T-cell (primary cell): ENCODE data around the gene DFFB. TPM values are rescaled to one million over a fixed set of nuclear protein-coding genes. Genes with fewer than 3 reads are reported as not detected.

Experiments used
- ATAC-seq, 4 experiments: fragments of 200-7000 bp in 3 of 4; fragments of 150-1000 bp in 1 of 4; cut with Tn5 transposase; replicated peaks in 1 of 4; 1 replicate in 3 of 4; 2 replicates in 1 of 4; pipeline ENCODE4 v1.10.0; 2021; ENCODE audit warnings: moderate library complexity in 3 of 4, mild to moderate bottlenecking in 2 of 4, moderate number of reproducible peaks in 1 of 4
- CTCF ChIA-PET, 2 donors: fragments of 300-600 bp; sonication (Branson Sonifier 250); formaldehyde crosslinking; loops; one replicate each; lab custom pipeline; 2022; ENCODE audit warnings: antibody characterized with exemption in 2 of 2; lab: Charles Lee
- POLR2A ChIA-PET, 2 donors: fragments of 300-600 bp; sonication (Branson Sonifier 250); formaldehyde crosslinking; loops; one replicate each; lab custom pipeline; 2022; ENCODE audit warnings: antibody characterized with exemption in 2 of 2; lab: Charles Lee
- DNase-seq, 35 experiments: peaks; one replicate each; pipeline versions ENCODE4 v3.0.0 to v3.0.0-alpha.2; 2013 to 2023
- H3K27ac ChIP-seq: one replicate; pipeline ENCODE4 v1.5.1; 2013; ENCODE audit warnings: low read length
- H3K27me3 ChIP-seq, 2 experiments: replicated peaks in 1 of 2; 1 replicate in 1 of 2; 2 replicates in 1 of 2; pipeline versions ENCODE4 v1.6.1 to v1.7.0; 2013; ENCODE audit warnings: low read length in 1 of 2, mixed read lengths in 1 of 2; ENCODE audit not compliant: control insufficient read depth in 2 of 2, insufficient read depth in 2 of 2; ENCODE audit errors: extremely low read depth in 1 of 2
- H3K36me3 ChIP-seq, 2 donors: 1 replicate in 1 of 2; 2 replicates in 1 of 2; pipeline versions ENCODE4 v1.6.1 to v1.7.0; 2013; ENCODE audit warnings: low read length in 1 of 2; ENCODE audit not compliant: control insufficient read depth in 2 of 2, insufficient read depth in 1 of 2; ENCODE audit errors: extremely low read depth in 1 of 2
- H3K4me1 ChIP-seq, 2 experiments: 1 replicate in 1 of 2; 2 replicates in 1 of 2; pipeline versions ENCODE4 v1.6.1 to v1.7.0; 2013; ENCODE audit warnings: low read length in 2 of 2, mixed read lengths in 1 of 2; ENCODE audit not compliant: insufficient read depth in 2 of 2, control insufficient read depth in 1 of 2; ENCODE audit errors: extremely low read depth in 1 of 2
- H3K4me3 ChIP-seq, 2 donors: 1 replicate in 1 of 2; 2 replicates in 1 of 2; pipeline versions ENCODE4 v1.5.1 to v1.7.0; 2013; ENCODE audit warnings: mild to moderate bottlenecking in 2 of 2, low read length in 1 of 2, moderate library complexity in 1 of 2; ENCODE audit not compliant: control insufficient read depth in 1 of 2; ENCODE audit errors: extremely low read depth in 1 of 2
- H3K9me3 ChIP-seq: 2 replicates; pipeline ENCODE4 v1.7.0; 2013
- H3K27ac Mint-ChIP-seq, 2 donors: one replicate each; pipeline ENCODE4 v1.8.0; 2020 to 2021; ENCODE audit warnings: mild to moderate bottlenecking in 2 of 2, mixed read lengths in 2 of 2
- H3K27me3 Mint-ChIP-seq, 2 donors: one replicate each; pipeline ENCODE4 v1.8.0; 2021 to 2022; ENCODE audit warnings: mixed read lengths in 2 of 2
- H3K36me3 Mint-ChIP-seq: one replicate; pipeline ENCODE4 v1.8.0; 2021; ENCODE audit warnings: mixed read lengths
- H3K4me1 Mint-ChIP-seq, 3 donors: one replicate each; pipeline ENCODE4 v1.8.0; 2020 to 2022; ENCODE audit warnings: mixed read lengths in 3 of 3, mild to moderate bottlenecking in 1 of 3
- H3K4me3 Mint-ChIP-seq, 3 donors: one replicate each; pipeline ENCODE4 v1.8.0; 2020 to 2022; ENCODE audit warnings: mild to moderate bottlenecking in 3 of 3, mixed read lengths in 3 of 3, moderate library complexity in 3 of 3
- H3K9me3 Mint-ChIP-seq, 3 donors: one replicate each; pipeline ENCODE4 v1.8.0; 2020 to 2022; ENCODE audit warnings: mixed read lengths in 3 of 3
- WGBS: methylation state at CpG from one replicate; pipeline ENCODE4 v1.1.5; 2013; ENCODE audit warnings: missing lambda C conversion rate; ENCODE audit not compliant: insufficient coverage; 5-methylcytosine and 5-hydroxymethylcytosine counted together
- total RNA-seq, 35 experiments: library from RNA in 6 of 35; stranded (reverse) in 6 of 35; fragments of 120-200 nt in 1 of 35; gene quantifications; one replicate each; pipeline versions ENCODE4 v1.2.1 to v1.2.4 and lab custom pipeline; 2013 to 2026

Gene DFFB
- total RNA-seq, 5 donors from 2014 or later (not counting 1 experiment from before 2014, with no cell fraction given) = 14.9 to 24.1 (median 18.5) TPM

GRCh38 chr1:3827813-3828307 is 29.4 kb upstream of the DFFB start:
- H3K27ac Mint-ChIP-seq = no peak overlapping the region
- POLR2A ChIA-PET = no interaction called here
- Histone ChIP-seq H3K27me3 (no peaks in the 10 kb centered on the region), H3K36me3 (peaks cover 26 to 81% of the 10 kb centered on the region in 2 donors), H3K9me3 (no peaks in the 10 kb centered on the region), H3K4me3 (no peak overlapping the region), H3K4me1 (no peaks in the 10 kb centered on the region), H3K27ac (no peak overlapping the region)
- CTCF ChIA-PET = no interaction called here
- 93% methylated on average over 14 of the region's 14 CpGs for WGBS
- H3K4me3 Mint-ChIP-seq = no peak overlapping the region
- no peaks in the 10 kb centered on the region for H3K27me3 Mint-ChIP-seq
- peaks cover 56% of the 10 kb centered on the region for H3K36me3 Mint-ChIP-seq
- no peaks in the 10 kb centered on the region for H3K4me1 Mint-ChIP-seq
- DNase-seq = no peak
- ATAC-seq = no peak
- no peaks in the 10 kb centered on the region for H3K9me3 Mint-ChIP-seq

- Mint-ChIP-seq H3K4me3 (no peak overlapping the region), H3K4me1 (no peaks in the 10 kb centered on the region), H3K27ac (no peak overlapping the region), H3K36me3 (peaks cover 60% of the 10 kb centered on the region), H3K27me3 (no peaks in the 10 kb centered on the region), H3K9me3 (no peaks in the 10 kb centered on the region)
- POLR2A ChIA-PET = interaction anchor here in 1 of 2 donors (0.6 kb wide), 1 partner anchor 13 kb away, joined by 3 read pairs; no protein-coding TSS in a partner anchor
- Histone ChIP-seq H3K27me3 (no peaks in the 10 kb centered on the region), H3K36me3 (peaks cover 26 to 80% of the 10 kb centered on the region in 2 donors), H3K27ac (no peak overlapping the region), H3K4me3 (no peak overlapping the region), H3K9me3 (no peaks in the 10 kb centered on the region), H3K4me1 (no peaks in the 10 kb centered on the region)
- WGBS = 75% methylated on average over 5 of the region's 8 CpGs
- DNase-seq (no peak), ATAC-seq (no peak)
- CTCF ChIA-PET = no interaction called here
Measured at GRCh38 chr1:3828391-3828790, 28.9 kb upstream of the DFFB start.

GRCh38 chr1:3831689-3832088 is 25.6 kb upstream of the DFFB start:
- no peak for DNase-seq
- no peak overlapping the region for H3K27ac ChIP-seq
- H3K36me3 ChIP-seq = peaks cover 17 to 70% of the 10 kb centered on the region in 2 donors
- WGBS = no CpG with 5 or more reads among the region's 6 CpGs
- no peak overlapping the region for H3K4me3 ChIP-seq
- H3K9me3 ChIP-seq = no peaks in the 10 kb centered on the region
- H3K27ac Mint-ChIP-seq = no peak overlapping the region
- ChIA-PET POLR2A (no interaction called here), CTCF (no interaction called here)
- H3K27me3 ChIP-seq = no peaks in the 10 kb centered on the region
- no peaks in the 10 kb centered on the region for H3K27me3 Mint-ChIP-seq
- no peak overlapping the region for H3K4me3 Mint-ChIP-seq
- no peaks in the 10 kb centered on the region for H3K4me1 ChIP-seq
- ATAC-seq = no peak
- no peaks in the 10 kb centered on the region for H3K9me3 Mint-ChIP-seq
- peaks cover 54% of the 10 kb centered on the region for H3K36me3 Mint-ChIP-seq
- no peaks in the 10 kb centered on the region for H3K4me1 Mint-ChIP-seq

GRCh38 chr1:3834701-3835100 is 22.6 kb upstream of the DFFB start:
- DNase-seq (no peak), ATAC-seq (no peak)
- Mint-ChIP-seq H3K4me3 (no peak overlapping the region), H3K27ac (no peak overlapping the region), H3K36me3 (peaks cover 69% of the 10 kb centered on the region), H3K9me3 (peaks cover 0 to 4% (median 4%) of the 10 kb centered on the region in 3 donors), H3K27me3 (no peaks in the 10 kb centered on the region), H3K4me1 (no peaks in the 10 kb centered on the region)
- ChIA-PET POLR2A (interaction anchor here in 1 of 2 donors (0.6 kb wide), 1 partner anchor 574 kb away, joined by 3 read pairs; no protein-coding TSS in a partner anchor), CTCF (no interaction called here)
- no peaks in the 10 kb centered on the region for H3K4me1 ChIP-seq
- 97% methylated on average over 10 of the region's 10 CpGs for WGBS
- H3K27me3 ChIP-seq = no peaks in the 10 kb centered on the region
- H3K9me3 ChIP-seq = no peaks in the 10 kb centered on the region
- no peak overlapping the region for H3K27ac ChIP-seq
- H3K4me3 ChIP-seq = no peak overlapping the region
- H3K36me3 ChIP-seq = peaks cover 25 to 75% of the 10 kb centered on the region in 2 donors

- ChIA-PET POLR2A (no interaction called here), CTCF (no interaction called here)
- Mint-ChIP-seq H3K4me1 (no peaks in the 10 kb centered on the region), H3K27me3 (no peaks in the 10 kb centered on the region), H3K36me3 (peaks cover 71% of the 10 kb centered on the region), H3K27ac (no peak overlapping the region), H3K4me3 (no peak overlapping the region), H3K9me3 (peaks cover 0 to 4% (median 4%) of the 10 kb centered on the region in 3 donors)
- no peaks in the 10 kb centered on the region for H3K27me3 ChIP-seq
- no peak for ATAC-seq
- no CpG with 5 or more reads among the region's 11 CpGs for WGBS
- no peak for DNase-seq
- H3K9me3 ChIP-seq = no peaks in the 10 kb centered on the region
- H3K4me1 ChIP-seq = no peaks in the 10 kb centered on the region
- peaks cover 16 to 74% of the 10 kb centered on the region in 2 donors for H3K36me3 ChIP-seq
- H3K4me3 ChIP-seq = no peak overlapping the region
- no peak overlapping the region for H3K27ac ChIP-seq
Measured at GRCh38 chr1:3836421-3836820, 20.9 kb upstream of the DFFB start.

GRCh38 chr1:3837200-3837599 is 20.1 kb upstream of the DFFB start:
- H3K9me3 Mint-ChIP-seq = peaks cover 0 to 4% (median 4%) of the 10 kb centered on the region in 3 donors
- no peaks in the 10 kb centered on the region for H3K4me1 Mint-ChIP-seq
- CTCF ChIA-PET = no interaction called here
- H3K4me3 ChIP-seq = no peak overlapping the region
- no peak for DNase-seq
- no peaks in the 10 kb centered on the region for H3K27me3 ChIP-seq
- H3K9me3 ChIP-seq = no peaks in the 10 kb centered on the region
- H3K27ac Mint-ChIP-seq = no peak overlapping the region
- peaks cover 67% of the 10 kb centered on the region for H3K36me3 Mint-ChIP-seq
- no peak for ATAC-seq
- 100% methylated on average over 1 of the region's 6 CpGs for WGBS
- H3K36me3 ChIP-seq = peaks cover 23 to 72% of the 10 kb centered on the region in 2 donors
- no peaks in the 10 kb centered on the region for H3K4me1 ChIP-seq
- H3K27ac ChIP-seq = no peak overlapping the region
- H3K4me3 Mint-ChIP-seq = no peak overlapping the region
- POLR2A ChIA-PET = no interaction called here
- H3K27me3 Mint-ChIP-seq = no peaks in the 10 kb centered on the region
